GM23338 (cell line): ENCODE measurements around the gene SLC19A2.

Experiments
- CREB1 ChIP-seq: fragments of 250-450 bp; sonication (Bioruptor Pico); IDR thresholded peaks from 2 replicates; pipeline ENCODE4 v1.5.0; 2020; ENCODE audit warnings: low read depth, mild to moderate bottlenecking, moderate library complexity
- CTCF ChIP-seq, 2 experiments: fragments of 200-600 bp in 1 of 2; sonication (generic) in 1 of 2; conservative IDR thresholded peaks; 2 replicates each; pipeline versions ENCODE4 v1.5.1 to v1.6.1; 2016 to 2017; ENCODE audit warnings: antibody characterized with exemption in 2 of 2, low read depth in 2 of 2, mild to moderate bottlenecking in 2 of 2, moderate library complexity in 1 of 2
- ETS1 ChIP-seq: IDR thresholded peaks from 2 replicates; pipeline ENCODE4 v1.6.1; 2016; ENCODE audit warnings: antibody characterized with exemption
- EZH2 ChIP-seq: fragments of 200-600 bp; sonication (generic); IDR thresholded peaks from one replicate; pipeline ENCODE4 v1.8.0; 2017; ENCODE audit warnings: antibody characterized with exemption, mild to moderate bottlenecking, low read depth; ENCODE audit not compliant: unreplicated experiment
- EZH2phosphoT487 ChIP-seq: fragments of 200-600 bp; sonication (generic); IDR thresholded peaks from one replicate; pipeline ENCODE4 v1.8.1; 2018; ENCODE audit warnings: antibody characterized with exemption; ENCODE audit not compliant: unreplicated experiment
- JUNB ChIP-seq: IDR thresholded peaks from one replicate; pipeline ENCODE4 v1.6.1; 2016; ENCODE audit warnings: antibody characterized with exemption; ENCODE audit not compliant: unreplicated experiment
- NANOG ChIP-seq: IDR thresholded peaks from 2 replicates; pipeline ENCODE4 v1.6.1; 2016; ENCODE audit warnings: antibody characterized with exemption, borderline replicate concordance
- POLR2AphosphoS5 ChIP-seq: IDR thresholded peaks from 2 replicates; pipeline ENCODE4 v1.6.1; 2016; ENCODE audit warnings: antibody characterized with exemption, low read depth
- REST ChIP-seq: IDR thresholded peaks from one replicate; pipeline ENCODE4 v1.6.1; 2018; ENCODE audit warnings: antibody characterized with exemption; ENCODE audit not compliant: unreplicated experiment
- STAT1 ChIP-seq: IDR thresholded peaks from one replicate; pipeline ENCODE4 v1.6.1; 2016; ENCODE audit warnings: antibody characterized with exemption; ENCODE audit not compliant: unreplicated experiment
- ZNF114 ChIP-seq: fragments of 250-450 bp; sonication (Bioruptor Pico); IDR thresholded peaks from 2 replicates; pipeline ENCODE4 v1.5.0; 2020; ENCODE audit warnings: mild to moderate bottlenecking, moderate library complexity
- ZNF331 ChIP-seq: fragments of 250-450 bp; sonication (Bioruptor Pico); IDR thresholded peaks from 2 replicates; pipeline ENCODE4 v1.5.0; 2020; ENCODE audit warnings: low read depth, mild to moderate bottlenecking, moderate library complexity
- ZNF462 ChIP-seq: fragments of 250-450 bp; sonication (Bioruptor Pico); IDR thresholded peaks from 2 replicates; pipeline ENCODE4 v1.5.0; 2020; ENCODE audit warnings: mild to moderate bottlenecking, moderate library complexity

- TF ChIP-seq EZH2: no peak
- no peak for TF ChIP-seq CTCF (conservative IDR thresholded peaks at IDR 0.05; ENCODE audit: low read depth in 2 of 2)
- TF ChIP-seq POLR2AphosphoS5: no peak
- TF ChIP-seq JUNB: no peak
- no peak for TF ChIP-seq REST
- no peak for TF ChIP-seq EZH2phosphoT487
- no peak for TF ChIP-seq ETS1
- TF ChIP-seq STAT1: no peak
- no peak for TF ChIP-seq CREB1 (CRISPR knock-in tag)
- no peak for TF ChIP-seq ZNF114 (CRISPR knock-in tag)
- TF ChIP-seq NANOG: no peak
- no peak for TF ChIP-seq ZNF331
- TF ChIP-seq ZNF462 (CRISPR knock-in tag): no peak
Measured at GRCh38 chr1:169472738-169473137, 13.0 kb downstream of the SLC19A2 start.
